ENCODE measurements around the gene DNAJB5.
"Not testable (repeated sequence)": the region's sequence is repeated elsewhere in the genome, so short reads cannot be mapped to it uniquely, and the experiment has no call there.

The DNAJB5 gene

GRCh38 chr9:35010351-35010958 is 20.9 kb downstream of the DNAJB5 start:
- Histone ChIP-seq H3K9me3 (ENCODE audit: insufficient read depth, low read depth, low read length) (peaks cover 10% of the 10 kb centered on the region; the same call in 1 of the 2 replicates), H3K4me2 (ENCODE audit: low read depth, low read length, poor library complexity, severe bottlenecking) (no peak overlapping the region), H3F3A (ENCODE audit: low read depth) (no peaks in the 10 kb centered on the region), H3K79me2 (ENCODE audit: insufficient read depth, low read length) (no peaks in the 10 kb centered on the region), H3K4me1 (ENCODE audit: insufficient read depth, low read length, poor library complexity, severe bottlenecking) (no peaks in the 10 kb centered on the region), H3K4me3 (ENCODE audit: low read length, poor library complexity, severe bottlenecking) (no peak overlapping the region), H2AFZ (ENCODE audit: low read length) (no peak overlapping the region), H3K9ac (ENCODE audit: low read depth, low read length, poor library complexity, severe bottlenecking) (no peak overlapping the region), H3K9me2 (replicated peaks; ENCODE audit: low read depth, low read length) (no peaks in the 10 kb centered on the region), H4K20me1 (ENCODE audit: insufficient read depth, low read length, poor library complexity, severe bottlenecking) (no peaks in the 10 kb centered on the region), H3K36me3 (ENCODE audit: insufficient read depth, low read length) (no peaks in the 10 kb centered on the region), H3K27me3 (ENCODE audit: insufficient read depth, low read length, poor library complexity, severe bottlenecking) (no peaks in the 10 kb centered on the region)
- no peak for TF ChIP-seq CTCF (conservative IDR thresholded peaks at IDR 0.05; ENCODE audit: low read length)
- no peak for TF ChIP-seq EZH2phosphoT487 (IDR thresholded peaks at IDR 0.05; ENCODE audit: borderline replicate concordance)

GRCh38 chr9:35014517-35014916 is 25.0 kb downstream of the DNAJB5 start:
- no peak overlapping the region for H2AFZ ChIP-seq (ENCODE audit: low read length)

DNA sequence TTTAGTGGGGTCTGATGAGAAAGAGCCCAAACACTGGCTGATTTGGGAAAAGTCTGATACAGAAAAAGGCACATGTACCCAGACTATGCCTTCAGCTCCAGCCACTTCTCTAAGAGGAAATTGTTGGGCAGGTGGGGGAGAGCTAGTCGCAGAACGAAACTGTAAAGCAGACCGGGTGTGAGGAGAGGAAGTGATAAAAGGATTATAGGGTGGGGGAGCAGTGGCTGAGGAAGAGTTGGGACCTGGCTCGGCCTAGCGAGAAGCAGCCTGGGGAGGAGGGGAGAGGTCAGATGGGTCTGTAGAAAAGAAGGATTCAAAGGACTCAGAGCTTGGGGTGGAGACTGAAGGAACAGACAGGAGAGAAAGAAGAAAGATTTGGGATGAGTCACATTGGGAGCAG is 33.9 kb downstream of the DNAJB5 start:
- Histone ChIP-seq H3K9ac (ENCODE audit: low read depth, low read length, poor library complexity, severe bottlenecking) (peak overlapping the region; percentile 72), H3F3A (ENCODE audit: low read depth) (peaks cover 14% of the 10 kb centered on the region), H3K4me3 (ENCODE audit: low read length, poor library complexity, severe bottlenecking) (peak overlapping the region; percentile 56), H3K4me1 (ENCODE audit: insufficient read depth, low read length, poor library complexity, severe bottlenecking) (peaks cover 66% of the 10 kb centered on the region), H3K4me2 (ENCODE audit: low read depth, low read length, poor library complexity, severe bottlenecking) (peak overlapping the region; percentile 72)
- not testable (repeated sequence) for H2AFZ ChIP-seq (ENCODE audit: low read length); H3K79me2 ChIP-seq (ENCODE audit: insufficient read depth, low read length); H3K9me3 ChIP-seq (ENCODE audit: insufficient read depth, low read depth, low read length); H3K27me3 ChIP-seq (ENCODE audit: insufficient read depth, low read length, poor library complexity, severe bottlenecking); H3K9me2 ChIP-seq (replicated peaks; ENCODE audit: low read depth, low read length); H4K20me1 ChIP-seq (ENCODE audit: insufficient read depth, low read length, poor library complexity, severe bottlenecking); H3K36me3 ChIP-seq (ENCODE audit: insufficient read depth, low read length)

More at GRCh38 chr9:35014517-35014916, 25.0 kb downstream of the DNAJB5 start:
- no peaks in the 10 kb centered on the region for H3K79me2 ChIP-seq (ENCODE audit: insufficient read depth, low read length)
- peaks cover 14% of the 10 kb centered on the region; the same call in 1 of the 2 replicates for H3K9me3 ChIP-seq (ENCODE audit: insufficient read depth, low read depth, low read length)
- H3K9me2 ChIP-seq (replicated peaks; ENCODE audit: low read depth, low read length), result no peaks in the 10 kb centered on the region
- no peak overlapping the region for H3K4me3 ChIP-seq (ENCODE audit: low read length, poor library complexity, severe bottlenecking)
- no peak overlapping the region for H3K4me2 ChIP-seq (ENCODE audit: low read depth, low read length, poor library complexity, severe bottlenecking)
- H4K20me1 ChIP-seq (ENCODE audit: insufficient read depth, low read length, poor library complexity, severe bottlenecking), result no peaks in the 10 kb centered on the region
- TF ChIP-seq CTCF (conservative IDR thresholded peaks at IDR 0.05; ENCODE audit: low read length) (no peak), EZH2phosphoT487 (IDR thresholded peaks at IDR 0.05; ENCODE audit: borderline replicate concordance) (no peak)
- H3F3A ChIP-seq (ENCODE audit: low read depth), result no peaks in the 10 kb centered on the region
- no peaks in the 10 kb centered on the region for H3K36me3 ChIP-seq (ENCODE audit: insufficient read depth, low read length)
- H3K4me1 ChIP-seq (ENCODE audit: insufficient read depth, low read length, poor library complexity, severe bottlenecking), result peaks cover 3% of the 10 kb centered on the region
- H3K9ac ChIP-seq (ENCODE audit: low read depth, low read length, poor library complexity, severe bottlenecking), result no peak overlapping the region
- H3K27me3 ChIP-seq (ENCODE audit: insufficient read depth, low read length, poor library complexity, severe bottlenecking), result no peaks in the 10 kb centered on the region

DNA sequence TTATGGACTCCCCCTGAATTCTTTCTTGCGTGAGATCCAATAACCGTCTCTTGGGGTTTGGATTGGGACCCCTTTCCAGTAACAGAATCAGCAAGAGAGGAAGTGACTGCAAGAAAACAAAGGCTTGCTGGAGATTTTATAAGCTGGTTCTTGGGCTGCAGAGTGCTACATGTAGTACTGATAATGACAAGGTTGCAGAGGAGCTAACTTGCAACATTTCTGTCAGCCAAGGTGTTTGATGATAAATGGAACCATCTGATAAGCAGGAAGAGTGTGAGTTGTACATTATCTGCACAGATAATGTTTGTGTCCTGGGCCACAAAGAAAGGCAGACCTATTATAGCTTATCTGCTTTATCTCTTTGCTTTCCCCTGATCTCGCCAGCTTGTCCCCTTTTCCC is 37.1 kb downstream of the DNAJB5 start:
- no peak for TF ChIP-seq EZH2phosphoT487 (IDR thresholded peaks at IDR 0.05; ENCODE audit: borderline replicate concordance)
- no peak for TF ChIP-seq CTCF (conservative IDR thresholded peaks at IDR 0.05; ENCODE audit: low read length)
- peak overlapping the region; percentile 72 for H3K4me2 ChIP-seq (ENCODE audit: low read depth, low read length, poor library complexity, severe bottlenecking)
- H3K9me2 ChIP-seq (replicated peaks; ENCODE audit: low read depth, low read length), result no peaks in the 10 kb centered on the region
- H2AFZ ChIP-seq (ENCODE audit: low read length), result peak overlapping the region; percentile 49
- H3K4me3 ChIP-seq (ENCODE audit: low read length, poor library complexity, severe bottlenecking), result peak overlapping the region; percentile 57
- H4K20me1 ChIP-seq (ENCODE audit: insufficient read depth, low read length, poor library complexity, severe bottlenecking), result no peaks in the 10 kb centered on the region
- H3K79me2 ChIP-seq (ENCODE audit: insufficient read depth, low read length), result peaks cover under 1% of the 10 kb centered on the region; the same call in 1 of the 2 replicates
- peak overlapping the region; percentile 62 for H3K9ac ChIP-seq (ENCODE audit: low read depth, low read length, poor library complexity, severe bottlenecking)
- peaks cover 14% of the 10 kb centered on the region for H3F3A ChIP-seq (ENCODE audit: low read depth)
- H3K4me1 ChIP-seq (ENCODE audit: insufficient read depth, low read length, poor library complexity, severe bottlenecking), result peaks cover 72% of the 10 kb centered on the region
- H3K36me3 ChIP-seq (ENCODE audit: insufficient read depth, low read length), result no peaks in the 10 kb centered on the region
- H3K27me3 ChIP-seq (ENCODE audit: insufficient read depth, low read length, poor library complexity, severe bottlenecking), result no peaks in the 10 kb centered on the region
- H3K9me3 ChIP-seq (ENCODE audit: insufficient read depth, low read depth, low read length), result no peaks in the 10 kb centered on the region
